GM23248 (cell line): ENCODE data around the gene FSIP1.

Experiments used
- EZH2 ChIP-seq: fragments of 200-600 bp; sonication (generic); IDR thresholded peaks from 2 replicates; pipeline ENCODE4 v1.6.1; 2018; ENCODE audit warnings: antibody characterized with exemption, mild to moderate bottlenecking; ENCODE audit not compliant: insufficient read depth, poor library complexity, severe bottlenecking
- EZH2phosphoT487 ChIP-seq: fragments of 200-600 bp; sonication (generic); IDR thresholded peaks from 2 replicates; pipeline ENCODE4 v1.6.1; 2018; ENCODE audit warnings: antibody characterized with exemption, moderate library complexity, mild to moderate bottlenecking, low read depth; ENCODE audit not compliant: insufficient read depth

GRCh38 chr15:39748276-39748675, 34.4 kb downstream of the FSIP1 start:
- no peak for TF ChIP-seq EZH2
- no peak for TF ChIP-seq EZH2phosphoT487
